GM18868 (cell line): Measurements from ENCODE around the gene ITGB5.

Experiments used
- ATAC-seq: cut with Tn5 transposase; IDR thresholded peaks from one replicate; pipeline ENCODE4 v1.9.1; 2021; ENCODE audit warnings: mild to moderate bottlenecking, moderate library complexity; ENCODE audit not compliant: unreplicated experiment

Gene ITGB5

DNA sequence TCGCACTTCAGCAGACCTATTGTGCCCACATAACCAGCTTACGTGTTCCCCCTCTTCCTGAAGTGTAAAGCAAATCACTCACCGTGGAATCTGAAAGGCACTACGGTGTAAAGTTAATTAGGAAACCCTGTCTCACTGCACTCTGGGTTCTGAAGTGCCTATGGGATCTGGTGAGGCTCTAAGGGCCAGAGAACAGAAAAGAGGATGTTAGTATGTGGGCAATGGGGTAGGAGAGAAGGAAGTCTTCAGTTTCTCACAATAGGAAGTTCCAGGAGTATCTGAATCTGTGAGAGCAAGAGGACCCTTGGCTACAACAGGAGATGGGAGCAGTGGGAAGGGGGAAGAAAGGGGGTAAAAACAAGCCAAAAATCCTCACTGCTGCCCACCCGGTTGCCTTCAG lies 71.4 kb downstream of the ITGB5 start:
- ATAC-seq: no peak

DNA sequence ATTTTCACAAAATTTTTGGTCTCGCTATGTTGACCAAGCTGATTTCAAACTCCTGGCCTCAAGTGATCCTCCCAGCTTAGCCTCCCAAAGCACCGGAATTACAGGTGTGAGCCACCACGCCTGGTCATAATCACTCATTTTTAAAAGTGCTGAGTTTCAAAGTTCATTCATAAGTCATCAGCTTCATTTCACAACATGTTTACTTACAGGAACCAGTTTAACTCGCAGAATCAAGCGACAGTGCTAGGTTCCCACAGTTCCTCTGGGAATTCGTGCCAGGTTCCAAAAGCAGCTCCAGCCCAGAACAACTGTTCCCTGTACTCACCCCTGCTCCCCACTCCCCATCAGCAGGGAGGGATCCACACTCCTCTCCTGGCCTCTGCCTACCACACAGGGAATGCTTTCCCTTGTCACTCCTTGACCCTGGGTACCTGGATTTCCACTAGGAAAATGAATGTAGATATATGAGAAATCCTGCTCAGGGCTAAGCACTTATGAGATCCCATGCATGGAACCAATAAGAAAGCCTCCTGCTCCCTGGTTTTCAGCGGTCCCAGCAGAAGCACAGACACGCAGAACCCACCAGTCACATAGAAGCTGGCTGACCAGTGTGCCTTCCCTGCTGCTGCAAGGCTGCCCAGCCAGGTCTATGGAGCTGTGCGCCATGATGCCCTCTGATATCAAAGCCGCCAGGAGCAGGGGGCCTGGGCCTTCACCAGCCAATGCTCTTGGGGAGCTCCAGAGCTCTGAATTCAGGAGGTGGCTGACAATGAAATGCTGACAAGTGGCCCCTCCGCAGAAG lies 72.3 kb downstream of the ITGB5 start:
- ATAC-seq: no peak

DNA sequence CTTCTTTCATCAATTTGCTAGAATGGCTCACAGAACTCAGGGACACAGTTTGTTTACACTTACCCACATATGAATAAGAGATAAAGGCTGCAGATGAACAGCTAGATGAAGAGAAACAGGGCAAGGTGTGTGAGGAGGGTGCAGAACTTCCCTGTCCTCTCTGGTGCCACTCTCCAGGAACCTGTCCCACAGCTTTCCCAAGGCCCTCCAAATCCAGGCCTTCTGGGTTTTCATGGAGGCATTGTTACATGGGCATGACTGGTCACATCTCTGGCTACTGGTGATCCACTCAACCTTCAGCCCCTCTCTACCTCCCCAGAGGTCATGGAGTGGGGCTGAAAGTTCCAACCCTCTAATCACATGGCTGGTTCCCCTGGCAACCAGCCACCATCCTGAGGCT lies 73.6 kb downstream of the ITGB5 start:
- no peak for ATAC-seq

DNA sequence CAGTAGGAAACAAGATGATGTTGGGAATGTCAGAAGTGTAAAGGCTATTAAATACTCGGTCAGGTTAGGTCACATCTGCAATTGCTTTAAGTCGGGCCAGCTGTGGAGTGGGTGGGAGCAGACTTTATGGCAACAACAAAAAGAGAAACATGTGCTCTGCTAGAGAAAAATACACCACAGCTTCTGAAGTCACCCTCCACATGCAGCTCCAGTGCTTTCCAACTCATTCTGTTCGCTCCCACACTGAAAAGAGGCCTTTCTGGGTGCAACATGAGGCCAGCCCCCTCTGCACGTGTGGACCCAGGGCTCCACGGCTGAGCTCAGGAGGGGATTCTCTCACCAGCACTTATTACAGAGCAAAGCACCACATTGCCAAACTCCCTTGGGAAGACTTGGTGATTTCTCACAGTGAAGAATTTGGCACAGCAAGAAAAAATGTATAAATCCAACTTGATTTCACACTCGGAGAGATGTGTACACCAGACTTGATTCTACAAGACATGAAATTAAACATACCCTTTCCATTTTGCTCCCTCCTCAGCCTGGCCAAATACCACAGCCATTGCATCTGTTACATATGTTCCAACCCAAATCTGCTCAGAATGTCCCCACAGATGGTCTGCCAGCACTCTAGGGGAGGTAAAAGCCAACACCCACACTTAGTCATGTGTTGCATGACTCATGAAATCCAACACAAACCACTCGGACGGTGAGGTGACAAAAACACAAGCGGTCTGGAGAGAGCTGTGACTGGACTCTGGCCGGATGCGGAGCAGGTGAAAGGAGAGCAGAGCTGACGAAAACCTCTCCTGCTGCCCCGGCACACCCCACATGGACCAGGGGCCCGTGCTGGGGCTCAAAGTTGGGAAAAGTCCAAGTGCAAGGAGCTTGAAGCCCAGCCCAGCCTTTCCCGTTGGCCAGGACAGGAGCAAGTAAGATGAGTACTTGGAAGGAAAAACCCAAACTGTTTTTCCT lies 74.6 kb downstream of the ITGB5 start:
- ATAC-seq: no peak

DNA sequence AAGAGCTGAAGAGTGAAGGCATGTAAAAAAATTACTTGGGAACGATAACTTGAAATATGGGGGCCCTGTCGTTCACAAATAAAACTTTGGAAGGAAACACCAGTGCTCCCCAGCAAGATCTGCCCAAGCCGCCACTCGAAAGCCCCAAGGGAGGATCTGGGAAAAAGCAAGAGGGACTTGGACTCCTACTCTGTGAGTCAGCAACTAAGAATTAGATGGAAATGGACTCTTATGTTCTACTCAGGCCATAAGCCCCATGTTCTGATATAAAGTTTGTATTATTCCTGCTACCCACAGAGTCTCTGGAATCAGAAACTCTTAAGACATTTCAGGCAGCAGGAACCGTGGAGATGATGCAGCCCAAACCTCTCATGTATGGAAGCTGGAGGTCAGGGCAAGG lies 75.7 kb downstream of the ITGB5 start:
- no peak for ATAC-seq

DNA sequence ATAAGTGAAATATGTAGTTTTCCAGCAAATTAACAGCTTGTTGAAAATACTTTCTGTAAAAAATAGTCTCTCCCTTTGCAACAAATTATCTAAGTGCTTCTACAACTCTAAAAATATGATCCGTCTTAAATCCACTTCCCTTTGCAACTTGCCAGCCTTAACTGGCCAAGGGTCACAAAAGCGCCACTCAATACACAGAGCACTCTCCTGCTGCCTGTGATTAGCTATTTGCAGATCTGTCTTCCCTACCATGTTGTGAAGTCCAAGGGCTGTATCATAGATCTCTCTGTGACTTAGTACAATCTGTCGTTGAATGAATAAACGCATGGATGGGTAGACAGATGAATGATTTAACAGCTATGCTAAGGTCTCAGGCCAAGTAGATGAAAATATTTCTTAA lies 76.2 kb downstream of the ITGB5 start:
- ATAC-seq: no peak

DNA sequence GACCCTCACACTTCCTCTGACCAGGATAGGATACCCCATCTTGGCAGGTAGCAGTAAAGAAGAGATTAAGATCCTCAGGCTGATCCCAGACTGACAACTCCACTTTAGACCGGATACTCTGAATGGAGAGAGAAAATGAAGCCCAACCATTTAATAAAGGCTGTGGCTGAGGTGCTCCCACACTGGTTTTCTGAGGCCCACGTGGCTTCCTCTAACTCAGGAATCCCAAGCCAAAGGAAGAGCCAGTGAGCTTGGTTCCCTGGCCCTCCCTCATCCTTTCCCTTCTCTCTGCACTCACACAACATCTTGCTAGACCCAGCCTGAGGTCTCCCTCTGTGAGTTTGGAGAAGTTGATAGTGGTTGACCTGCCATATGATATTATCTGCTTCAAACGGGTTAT lies 78.1 kb downstream of the ITGB5 start:
- no peak for ATAC-seq

DNA sequence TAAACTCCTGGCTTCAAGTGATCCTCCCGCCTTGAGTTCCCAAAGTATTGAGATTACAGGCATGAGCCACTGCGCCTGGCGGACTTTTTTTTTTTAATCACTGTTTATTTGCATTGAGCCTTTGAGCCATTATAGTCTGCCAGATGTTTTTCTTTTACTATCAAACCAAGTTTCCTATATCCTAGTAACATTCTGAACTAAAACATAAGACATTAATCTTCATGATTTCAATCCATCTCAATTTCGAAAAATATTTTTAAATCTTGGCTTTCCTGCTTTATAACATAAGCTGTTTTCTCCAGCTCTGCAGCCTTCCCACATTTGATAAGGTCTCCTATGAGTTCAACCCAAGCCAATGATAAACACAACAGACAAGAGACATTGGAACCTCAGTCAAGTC lies 81.5 kb downstream of the ITGB5 start:
- no peak for ATAC-seq

DNA sequence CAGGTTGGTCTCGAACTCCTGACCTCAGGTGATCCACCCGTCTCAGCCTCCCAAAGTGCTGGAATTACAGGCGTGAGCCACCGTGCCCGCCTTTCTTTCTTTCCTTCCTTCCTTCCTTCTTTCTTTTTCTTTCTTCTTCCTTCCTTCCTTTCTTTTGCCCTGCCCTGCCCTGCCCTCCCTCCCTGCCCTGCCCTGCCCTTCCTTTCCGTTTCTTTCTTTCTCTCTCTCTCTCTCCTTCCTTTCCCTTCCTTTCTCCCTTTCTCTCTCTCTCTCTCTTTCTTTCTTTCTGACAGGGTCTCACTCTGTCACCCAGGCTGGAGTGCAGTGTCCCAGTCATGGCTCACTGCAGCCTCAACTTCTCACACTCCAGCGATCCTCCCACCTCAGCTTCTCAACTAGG lies 82.3 kb downstream of the ITGB5 start:
- ATAC-seq: no peak

DNA sequence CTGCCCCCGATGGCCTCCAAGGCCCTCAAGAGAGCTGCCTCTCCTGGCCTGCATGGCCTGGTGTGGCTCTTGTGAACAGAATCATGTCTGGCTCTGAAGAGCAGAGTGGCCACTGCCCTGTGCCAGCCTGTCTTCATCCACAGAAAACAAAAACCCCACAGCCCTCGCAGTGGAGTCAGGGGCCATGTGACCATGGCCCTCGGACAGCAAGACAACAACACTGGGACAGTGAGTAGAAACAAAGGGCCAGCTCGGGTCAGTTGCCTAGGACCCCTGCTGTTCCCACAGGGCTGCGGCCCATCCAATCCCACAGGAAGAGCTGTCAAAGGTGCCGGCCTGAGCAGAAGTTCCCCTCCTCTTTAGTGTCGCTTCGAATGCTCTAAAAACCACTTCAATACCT lies 84.5 kb downstream of the ITGB5 start:
- no peak for ATAC-seq

DNA sequence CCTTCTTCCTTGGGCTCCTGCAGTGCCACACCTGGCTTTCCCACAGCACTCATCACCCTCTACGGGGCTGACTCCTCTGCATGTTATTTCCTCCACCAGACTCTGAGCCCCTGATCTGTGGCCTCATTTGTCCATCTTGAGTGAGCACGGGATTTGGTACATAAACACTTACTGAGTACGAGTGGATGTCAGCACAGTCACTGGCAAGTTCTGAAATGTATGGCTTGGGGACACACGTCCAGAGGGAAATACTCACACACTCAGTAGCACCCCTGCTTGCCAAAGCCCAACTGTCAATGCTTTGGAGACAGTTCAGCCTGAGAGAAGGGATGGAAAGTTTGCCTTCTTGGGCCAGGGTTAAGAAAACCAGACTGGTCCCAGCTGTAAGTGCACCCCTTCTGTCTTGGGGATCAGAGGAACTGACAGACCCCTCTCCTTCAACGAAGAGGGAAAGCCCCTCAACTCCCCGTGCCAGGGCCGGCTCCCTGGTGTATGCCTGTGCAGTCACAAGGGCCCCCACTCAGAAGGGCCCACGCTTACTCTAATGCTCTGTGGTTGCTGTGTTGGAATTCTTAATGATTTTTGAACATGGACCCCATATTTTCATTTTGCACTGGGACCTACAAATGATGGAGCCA lies 85.0 kb downstream of the ITGB5 start:
- ATAC-seq: no peak

DNA sequence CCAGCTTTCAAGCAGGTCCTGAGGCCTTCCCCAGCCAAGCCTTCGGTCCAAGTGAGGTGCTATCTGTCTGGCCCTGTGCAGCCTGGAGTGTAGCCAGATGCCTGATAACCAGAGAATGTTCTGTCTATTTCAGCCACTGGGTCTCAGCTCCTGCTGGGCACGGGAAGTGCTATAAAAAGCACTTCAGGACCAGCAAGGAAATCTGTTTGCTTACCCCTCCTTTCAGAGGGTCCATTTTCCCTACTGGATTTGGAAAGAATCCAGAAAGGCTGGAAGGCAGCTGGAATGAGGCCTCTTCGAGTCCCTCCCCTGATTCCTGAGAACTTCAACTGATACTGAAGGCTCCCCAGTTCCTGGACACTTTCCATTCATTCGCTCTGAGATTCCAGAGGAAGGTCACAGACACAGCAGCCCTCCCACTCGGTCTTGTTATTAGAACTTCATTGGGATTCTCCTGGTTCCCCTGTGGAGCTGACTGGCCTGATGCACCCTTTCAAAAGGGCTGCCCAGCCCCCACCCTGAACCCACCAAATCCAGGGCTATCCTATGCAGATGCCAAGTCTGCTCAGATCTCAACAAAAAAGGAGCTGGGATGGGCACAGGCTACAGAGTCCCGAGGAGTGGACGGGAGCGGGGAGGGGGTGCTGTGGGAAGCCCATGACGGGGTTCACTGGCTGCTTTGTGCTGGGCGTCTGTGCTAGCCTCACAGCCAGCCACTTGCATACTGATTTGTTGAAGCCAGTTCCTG lies 86.5 kb downstream of the ITGB5 start:
- no peak for ATAC-seq

DNA sequence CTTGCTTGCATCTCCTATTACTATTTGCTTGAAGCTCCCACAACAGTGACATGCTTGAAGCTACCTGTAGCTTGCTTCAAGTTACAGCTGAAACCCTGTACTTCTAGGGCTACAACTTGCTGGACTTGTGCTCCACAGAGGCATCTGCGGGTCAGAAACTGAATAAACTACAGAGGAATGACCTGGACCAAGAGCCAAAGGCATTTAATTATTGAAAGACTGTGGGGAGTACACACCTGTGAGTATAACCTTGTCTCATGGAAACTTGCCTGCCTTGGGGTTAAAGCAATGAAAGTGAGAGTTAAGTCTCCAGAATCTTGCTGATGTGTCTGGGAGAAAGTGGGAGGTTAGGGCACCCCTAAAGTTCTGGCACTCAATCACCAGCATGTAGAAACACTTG lies 87.1 kb downstream of the ITGB5 start:
- ATAC-seq: no peak

DNA sequence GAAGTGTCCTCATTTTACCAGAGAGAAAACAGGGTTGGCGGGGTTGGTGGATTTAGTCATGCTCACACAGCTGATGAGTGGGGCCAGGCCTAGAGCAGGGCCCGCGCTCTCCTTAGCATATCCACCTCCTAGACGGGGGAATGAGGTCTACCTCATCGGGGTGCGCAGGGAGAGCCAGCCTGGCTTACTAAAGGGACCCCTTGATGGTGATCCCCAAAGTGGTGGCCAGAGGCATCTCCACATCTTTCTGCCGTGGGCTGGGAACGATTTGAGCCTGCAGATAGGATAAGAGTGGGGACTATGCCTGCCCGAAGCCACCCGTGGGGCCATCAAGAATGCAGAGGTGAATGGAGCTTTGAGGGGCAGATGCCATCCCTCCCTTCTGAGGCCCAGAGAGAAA lies 87.5 kb downstream of the ITGB5 start:
- ATAC-seq: no peak

DNA sequence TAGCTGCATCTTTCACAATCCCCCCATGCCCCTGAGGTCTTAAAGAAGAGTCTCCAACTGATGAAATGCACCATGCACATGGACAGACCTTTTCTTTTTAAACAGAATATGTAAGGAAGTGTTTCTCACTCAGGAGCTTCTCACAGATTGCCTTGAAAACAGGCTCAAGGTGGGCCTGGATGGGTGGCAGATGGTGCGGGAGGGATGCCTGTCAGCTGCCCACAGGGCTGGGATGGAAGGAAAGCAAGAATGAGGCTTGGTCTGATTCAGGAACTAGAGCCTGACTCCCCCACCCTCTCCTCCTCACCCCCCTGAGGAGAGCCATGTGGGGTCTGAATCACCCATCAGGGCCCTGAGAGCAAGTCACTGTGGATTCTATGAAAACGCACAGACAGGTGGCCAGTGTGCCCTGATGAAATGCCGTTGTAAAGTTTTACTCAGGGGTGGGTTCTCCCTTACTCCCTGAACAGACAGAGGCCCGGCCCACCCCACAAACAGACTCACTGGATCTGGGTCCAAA lies 89.7 kb downstream of the ITGB5 start:
- ATAC-seq: no peak

DNA sequence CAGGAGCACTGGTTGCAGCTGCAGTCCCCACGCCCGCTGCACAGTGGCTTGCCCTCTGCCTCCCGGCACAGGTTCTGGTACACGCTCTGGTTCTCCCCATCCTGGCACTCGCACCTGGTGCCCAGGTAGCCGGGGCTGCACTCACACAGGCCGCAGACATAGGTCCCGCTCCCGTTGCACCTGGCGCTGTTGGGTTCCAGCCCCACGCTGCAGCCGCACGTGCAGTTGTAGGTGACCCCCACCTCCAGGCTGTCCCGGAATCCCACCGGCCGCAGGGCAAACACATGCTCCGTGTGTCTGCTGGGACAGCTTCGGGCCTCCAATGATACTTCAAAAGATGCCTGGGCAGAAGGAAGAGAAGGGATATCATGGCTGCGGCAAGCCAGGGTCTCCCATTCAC lies 90.7 kb downstream of the ITGB5 start:
- ATAC-seq: no peak

DNA sequence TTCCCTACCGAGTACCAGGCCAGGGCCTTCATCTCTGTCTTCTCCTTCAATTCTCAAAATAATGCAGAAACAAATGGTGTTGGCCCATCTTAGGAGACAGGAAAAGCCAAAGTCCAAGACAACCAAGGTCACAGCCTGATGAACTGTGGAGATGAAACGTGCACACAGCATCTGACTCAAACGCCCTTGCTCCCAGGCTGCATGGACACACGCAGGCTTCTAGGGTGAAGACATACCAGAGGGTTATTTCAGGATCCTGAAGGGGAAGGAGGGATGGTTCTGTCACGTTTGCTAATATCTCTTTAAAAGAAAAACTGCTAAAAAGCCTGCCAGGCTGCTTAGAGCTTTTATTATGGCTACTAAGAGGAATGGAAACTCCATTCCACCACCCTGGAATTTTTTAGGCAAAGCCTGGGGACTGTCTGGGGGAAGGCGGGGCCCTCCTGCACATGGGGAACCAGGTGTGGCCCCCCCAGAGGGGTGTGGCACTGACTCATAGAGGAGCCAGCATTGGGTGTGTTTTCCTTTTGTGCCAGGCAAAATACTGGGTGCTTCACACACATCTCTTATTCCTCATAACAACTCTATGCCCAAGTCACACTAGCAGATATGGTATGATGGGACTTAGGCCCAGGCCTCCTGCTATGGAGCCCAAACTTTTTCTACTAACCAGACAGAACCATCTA lies 94.0 kb downstream of the ITGB5 start:
- ATAC-seq: no peak

DNA sequence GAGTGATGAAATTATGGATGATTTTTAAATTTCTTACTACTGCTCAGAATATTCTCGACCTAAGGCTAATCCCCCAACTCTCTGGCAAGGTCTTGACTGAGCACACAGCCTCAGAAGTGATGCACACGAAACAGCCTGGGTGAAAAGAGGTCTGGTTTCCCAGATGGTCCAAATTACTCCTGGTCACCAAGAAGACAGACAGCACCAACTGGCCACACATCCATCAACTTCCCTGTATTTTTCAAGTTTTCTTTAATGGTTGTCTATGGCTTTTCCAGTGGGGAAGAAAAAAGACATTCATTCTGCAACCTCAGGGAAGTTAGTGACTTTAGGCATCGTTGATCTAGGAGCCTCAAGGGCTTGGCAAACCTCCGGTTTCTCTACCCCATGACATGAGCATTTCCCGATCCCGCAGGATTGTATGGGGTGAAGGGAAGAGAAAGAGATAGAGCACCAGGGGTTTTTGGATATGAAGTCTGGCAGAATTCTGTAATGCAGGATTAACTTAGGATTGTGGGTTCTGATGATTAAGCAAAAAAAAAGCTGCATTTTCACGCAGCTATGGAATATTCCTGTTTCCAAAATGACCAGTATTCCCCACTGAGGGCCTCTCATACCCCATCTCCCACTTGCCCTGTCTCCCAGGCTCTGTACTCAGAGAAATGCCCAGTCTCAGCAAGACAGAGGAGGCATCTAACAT lies 94.7 kb downstream of the ITGB5 start:
- ATAC-seq: no peak

DNA sequence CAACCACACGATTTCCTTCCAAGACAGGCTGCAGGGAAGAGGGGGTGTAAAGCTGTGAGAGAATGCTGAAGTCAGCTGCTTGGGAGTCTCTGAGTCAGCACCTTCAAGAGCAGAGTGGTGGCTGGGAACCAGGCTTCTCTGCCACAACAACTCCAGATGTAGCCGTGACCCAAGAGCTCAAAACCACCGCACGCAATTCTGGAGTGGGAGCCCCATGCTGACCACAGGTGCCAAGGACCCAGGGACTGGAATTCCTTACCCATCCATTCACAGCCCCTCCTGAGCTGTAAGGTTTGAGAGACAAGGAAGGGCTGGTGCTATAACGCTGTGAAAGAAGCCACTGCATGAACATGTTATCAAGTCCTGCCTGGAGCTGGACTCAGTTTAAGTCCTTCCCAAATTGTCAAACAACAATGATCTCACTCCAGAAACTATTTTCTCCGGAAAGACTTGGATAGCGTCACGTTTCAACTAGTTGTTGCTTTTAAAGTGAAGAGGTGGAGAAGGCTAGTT lies 95.5 kb downstream of the ITGB5 start:
- no peak for ATAC-seq
